ENCODE measurements around the gene MTF1. TPM values are rescaled to one million over a fixed set of nuclear protein-coding genes. Genes with fewer than 3 reads are reported as not detected.

MTF1 gene
- total RNA-seq, 1 experiment from 2014 or later, result 21.2 TPM

DNA sequence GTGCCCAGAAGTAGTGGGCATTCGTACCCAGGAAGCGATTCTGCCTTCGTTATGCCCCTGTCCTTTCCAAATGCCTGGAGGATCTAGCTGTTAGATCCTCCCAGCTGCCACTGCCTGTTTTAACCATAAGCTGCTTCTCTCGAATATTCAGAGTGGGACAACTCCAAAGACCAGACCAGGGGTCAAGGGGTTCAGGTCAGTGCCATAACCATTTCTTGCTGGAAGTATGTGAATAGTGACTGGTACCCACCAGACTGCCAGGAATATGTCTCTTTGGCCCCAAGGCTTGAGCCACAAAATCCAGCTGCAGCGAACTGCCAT, 914 bp upstream of the MTF1 start (continued):
- TF ChIP-seq, protein P1, sequence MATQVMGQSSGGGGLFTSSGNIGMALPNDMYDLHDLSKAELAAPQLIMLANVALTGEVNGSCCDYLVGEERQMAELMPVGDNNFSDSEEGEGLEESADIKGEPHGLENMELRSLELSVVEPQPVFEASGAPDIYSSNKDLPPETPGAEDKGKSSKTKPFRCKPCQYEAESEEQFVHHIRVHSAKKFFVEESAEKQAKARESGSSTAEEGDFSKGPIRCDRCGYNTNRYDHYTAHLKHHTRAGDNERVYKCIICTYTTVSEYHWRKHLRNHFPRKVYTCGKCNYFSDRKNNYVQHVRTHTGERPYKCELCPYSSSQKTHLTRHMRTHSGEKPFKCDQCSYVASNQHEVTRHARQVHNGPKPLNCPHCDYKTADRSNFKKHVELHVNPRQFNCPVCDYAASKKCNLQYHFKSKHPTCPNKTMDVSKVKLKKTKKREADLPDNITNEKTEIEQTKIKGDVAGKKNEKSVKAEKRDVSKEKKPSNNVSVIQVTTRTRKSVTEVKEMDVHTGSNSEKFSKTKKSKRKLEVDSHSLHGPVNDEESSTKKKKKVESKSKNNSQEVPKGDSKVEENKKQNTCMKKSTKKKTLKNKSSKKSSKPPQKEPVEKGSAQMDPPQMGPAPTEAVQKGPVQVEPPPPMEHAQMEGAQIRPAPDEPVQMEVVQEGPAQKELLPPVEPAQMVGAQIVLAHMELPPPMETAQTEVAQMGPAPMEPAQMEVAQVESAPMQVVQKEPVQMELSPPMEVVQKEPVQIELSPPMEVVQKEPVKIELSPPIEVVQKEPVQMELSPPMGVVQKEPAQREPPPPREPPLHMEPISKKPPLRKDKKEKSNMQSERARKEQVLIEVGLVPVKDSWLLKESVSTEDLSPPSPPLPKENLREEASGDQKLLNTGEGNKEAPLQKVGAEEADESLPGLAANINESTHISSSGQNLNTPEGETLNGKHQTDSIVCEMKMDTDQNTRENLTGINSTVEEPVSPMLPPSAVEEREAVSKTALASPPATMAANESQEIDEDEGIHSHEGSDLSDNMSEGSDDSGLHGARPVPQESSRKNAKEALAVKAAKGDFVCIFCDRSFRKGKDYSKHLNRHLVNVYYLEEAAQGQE (IDR thresholded peaks at IDR 0.05; ENCODE audit: low read depth), result no peak
- TF ChIP-seq CEBPB (IDR thresholded peaks at IDR 0.05; ENCODE audit: low read depth) (no peak), EGR1 (IDR thresholded peaks at IDR 0.05; ENCODE audit: low read depth) (no peak)

DNA sequence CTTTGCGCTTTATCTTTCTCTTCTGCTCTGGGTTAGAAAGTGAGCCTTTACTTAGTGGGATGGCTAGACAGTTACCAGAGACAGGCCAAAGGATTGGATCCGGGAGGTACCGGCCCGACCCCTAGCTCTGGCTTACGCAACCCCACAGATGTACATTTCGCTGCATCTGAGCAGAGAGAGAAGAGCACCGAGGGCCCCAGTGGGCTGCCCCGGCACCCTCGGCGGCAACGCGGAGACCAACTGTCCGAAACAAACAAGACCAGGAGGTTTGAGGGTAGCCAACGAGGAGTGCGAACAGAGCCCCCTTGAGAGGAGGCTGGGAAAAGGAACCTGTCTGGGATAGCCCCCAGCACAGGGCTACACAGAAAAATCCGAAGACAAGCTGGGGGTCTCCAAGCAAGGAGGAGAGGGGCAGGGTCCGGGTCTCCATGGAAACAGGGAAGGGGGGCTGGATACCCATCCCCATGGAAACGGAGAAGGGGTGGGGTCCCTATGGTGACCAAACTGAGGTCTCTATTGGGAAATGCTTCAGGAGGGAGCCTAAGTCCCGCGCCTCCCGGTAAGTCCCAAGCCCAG, 373 bp downstream of the MTF1 start:
- POLR2A ChIA-PET, result interaction anchor here (0.7 to 2.1 kb wide), 3 partner anchors 8 to 51 kb away, joined by 3 to 10 read pairs (median 3); partner anchors contain the start of genes C1orf122 and YRDC
- DNase-seq (ENCODE audit: low read depth, low spot score) (no peak), ATAC-seq (peak; percentile 23)
- Histone ChIP-seq H2AFZ (ENCODE audit: low read depth, low read length, poor library complexity, severe bottlenecking) (no peak overlapping the region), H3K27ac (ENCODE audit: low read depth, low read length) (peak overlapping the region; percentile 85), H3K4me2 (ENCODE audit: low read length) (peak overlapping the region; percentile 82), H3K4me1 (ENCODE audit: control insufficient read depth in 1 of 2, insufficient read depth in 2 of 2, low read length in 2 of 2) (peaks cover 11 to 15% of the 10 kb centered on the region in 2 experiments), H3K9ac (ENCODE audit: low read length) (peak overlapping the region; percentile 88), H3K9me3 (ENCODE audit: control insufficient read depth in 1 of 2, insufficient read depth in 1 of 2, low read depth in 1 of 2, low read length in 2 of 2) (no peaks in the 10 kb centered on the region), H3K36me3 (ENCODE audit: control insufficient read depth in 1 of 2, insufficient read depth in 2 of 2, low read length in 2 of 2) (peaks cover 9 to 17% of the 10 kb centered on the region in 2 experiments; a peak in 3 of 4 replicates), H3K27me3 (ENCODE audit: insufficient read depth, low read length) (no peaks in the 10 kb centered on the region), H4K20me1 (ENCODE audit: insufficient read depth) (no peaks in the 10 kb centered on the region; the same call in 1 of the 2 replicates), H3K4me3 (replicated peaks in 1 of 2; ENCODE audit: low read depth in 1 of 2, low read length in 2 of 2) (peak overlapping the region; percentile 94 to 99), H3K79me2 (ENCODE audit: insufficient read depth, low read length) (peaks cover 48% of the 10 kb centered on the region), H3K9me2 (ENCODE audit: insufficient read depth) (no peaks in the 10 kb centered on the region)
- RAD21 ChIA-PET (ENCODE audit: low non-redundant PET in 1 of 2, low total read pairs in 2 of 2, uncharacterized antibody in 2 of 2, unreplicated experiment in 2 of 2), result interaction anchor here (0.6 to 1.6 kb wide), 3 partner anchors 50 to 365 kb away, joined by 3 to 4 read pairs (median 4); partner anchors contain the start of genes YRDC (in 2 of the 2) and C1orf122 (in 1 of the 2)
- intact Hi-C loops (cut with micrococcal nuclease), result loop anchor here (1.0 to 2.0 kb wide), 2 partner anchors 48 to 168 kb away; a partner anchor contains a TSS
- TF ChIP-seq TCF7L2 (IDR thresholded peaks at IDR 0.05; ENCODE audit: borderline replicate concordance, extremely low read depth, insufficient read depth, insufficient read length), result no peak
- no peak for TF ChIP-seq SRF (IDR thresholded peaks at IDR 0.05; ENCODE audit: low read depth)
- TF ChIP-seq ZNF274 (IDR thresholded peaks at IDR 0.05; ENCODE audit: low read depth, low read length), result no peak
- TF ChIP-seq EZH2phosphoT487 (IDR thresholded peaks at IDR 0.05; ENCODE audit: borderline replicate concordance), result no peak
- TF ChIP-seq, protein P1 (IDR thresholded peaks at IDR 0.05; ENCODE audit: low read depth), result no peak
- TF ChIP-seq CEBPB (IDR thresholded peaks at IDR 0.05; ENCODE audit: low read depth), result no peak
- no peak for TF ChIP-seq POLR2A (IDR thresholded peaks at IDR 0.05; ENCODE audit: borderline replicate concordance, extremely low read depth, insufficient read depth, insufficient read length)
- no peak for TF ChIP-seq ELF1 (IDR thresholded peaks at IDR 0.05; ENCODE audit: borderline replicate concordance, low read depth)
- TF ChIP-seq EZH2 (IDR thresholded peaks at IDR 0.05), result no peak
- TF ChIP-seq, protein P2, sequence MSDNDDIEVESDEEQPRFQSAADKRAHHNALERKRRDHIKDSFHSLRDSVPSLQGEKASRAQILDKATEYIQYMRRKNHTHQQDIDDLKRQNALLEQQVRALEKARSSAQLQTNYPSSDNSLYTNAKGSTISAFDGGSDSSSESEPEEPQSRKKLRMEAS (IDR thresholded peaks at IDR 0.05), result no peak
- CTCF ChIA-PET, result interaction anchor here (1.0 to 1.9 kb wide), 7 partner anchors 8 to 168 kb away, joined by 3 to 10 read pairs (median 7); partner anchors contain the start of genes C1orf122, CDCA8 and YRDC
- TSS peak; percentile 71 for BruUV-seq (replicated peaks)
